Activated T-helper 1 cell treated with anti-CD3 and anti-CD28 coated beads, Interleukin-12 subunit alpha, Interleukin-12 subunit beta, Interleukin-2, Interleukin-4 antibody, amounts not matched to agents 30 ng/mL and 10 ng/mL and 1 ng/mL, durations not matched to agents 14 hours and 24 hours and 36 hours (primary cell): ENCODE data around the gene CDKAL1. TPM values are rescaled to one million over a fixed set of nuclear protein-coding genes. Genes with fewer than 3 reads are reported as not detected.

Source experiments
- DNase-seq: peaks from one replicate; pipeline ENCODE4 v3.0.0; 2021; ENCODE audit warnings: low spot score
- H3K27ac Mint-ChIP-seq: one replicate; pipeline ENCODE4 v1.8.0; 2021; ENCODE audit warnings: mild to moderate bottlenecking, mixed read lengths
- H3K27me3 Mint-ChIP-seq: one replicate; pipeline ENCODE4 v1.8.0; 2022; ENCODE audit warnings: mild to moderate bottlenecking, moderate library complexity, mixed read lengths; ENCODE audit not compliant: insufficient read depth
- H3K36me3 Mint-ChIP-seq: one replicate; pipeline ENCODE4 v1.8.0; 2021; ENCODE audit warnings: low read depth, mixed read lengths
- H3K4me1 Mint-ChIP-seq: one replicate; pipeline ENCODE4 v1.8.0; 2021; ENCODE audit warnings: low read depth, mixed read lengths
- H3K4me3 Mint-ChIP-seq: one replicate; pipeline ENCODE4 v1.8.0; 2021; ENCODE audit warnings: mild to moderate bottlenecking, moderate library complexity, mixed read lengths
- H3K9me3 Mint-ChIP-seq: one replicate; pipeline ENCODE4 v1.8.0; 2021; ENCODE audit warnings: mixed read lengths
- intact Hi-C: fragments of 100-400 bp; cut with micrococcal nuclease; formaldehyde crosslinking; loops from one replicate; pipeline ENCODE4 v1.15.1; 2024
- total RNA-seq: library from RNA; stranded (reverse); gene quantifications from 2 replicates; pipeline ENCODE4 v1.2.3, GENCODE V29; 2022

CDKAL1 gene
- total RNA-seq, 1 donor from 2014 or later, result 32.2 TPM

- H3K9me3 Mint-ChIP-seq, result peaks cover 7% of the 10 kb centered on the region
- H3K27me3 Mint-ChIP-seq, result no peaks in the 10 kb centered on the region
- no peak for DNase-seq
- no peak overlapping the region for H3K27ac Mint-ChIP-seq
- H3K4me1 Mint-ChIP-seq, result no peaks in the 10 kb centered on the region
- H3K4me3 Mint-ChIP-seq, result no peak overlapping the region
- intact Hi-C loops, result no loop called here
- H3K36me3 Mint-ChIP-seq, result peaks cover 7% of the 10 kb centered on the region
Measured at GRCh38 chr6:20800653-20801052, 266.4 kb downstream of the CDKAL1 start.

- Mint-ChIP-seq H3K9me3 (peaks cover 11% of the 10 kb centered on the region), H3K27me3 (no peaks in the 10 kb centered on the region), H3K4me3 (no peak overlapping the region), H3K27ac (no peak overlapping the region), H3K36me3 (peaks cover 7% of the 10 kb centered on the region), H3K4me1 (no peaks in the 10 kb centered on the region)
- DNase-seq, result no peak
- intact Hi-C loops, result no loop called here
Measured at GRCh38 chr6:20801595-20801994, 267.3 kb downstream of the CDKAL1 start.

GRCh38 chr6:20802596-20802995 is 268.3 kb downstream of the CDKAL1 start:
- Mint-ChIP-seq H3K27me3 (no peaks in the 10 kb centered on the region), H3K4me1 (no peaks in the 10 kb centered on the region), H3K9me3 (peaks cover 5% of the 10 kb centered on the region), H3K4me3 (no peak overlapping the region), H3K27ac (no peak overlapping the region), H3K36me3 (peaks cover 7% of the 10 kb centered on the region)
- intact Hi-C loops, result no loop called here
- no peak for DNase-seq

- Mint-ChIP-seq H3K36me3 (peaks cover 9% of the 10 kb centered on the region), H3K27me3 (no peaks in the 10 kb centered on the region), H3K4me1 (no peaks in the 10 kb centered on the region), H3K27ac (no peak overlapping the region), H3K4me3 (no peak overlapping the region), H3K9me3 (peaks cover 5% of the 10 kb centered on the region)
- intact Hi-C loops, result no loop called here
- DNase-seq, result no peak
Measured at GRCh38 chr6:20805021-20805420, 270.8 kb downstream of the CDKAL1 start.

- Mint-ChIP-seq H3K27me3 (no peaks in the 10 kb centered on the region), H3K4me3 (no peak overlapping the region), H3K9me3 (peaks cover 5% of the 10 kb centered on the region), H3K36me3 (peaks cover 11% of the 10 kb centered on the region), H3K27ac (no peak overlapping the region), H3K4me1 (peaks cover 4% of the 10 kb centered on the region)
- no peak for DNase-seq
- intact Hi-C loops, result no loop called here
Measured at GRCh38 chr6:20806669-20807068, 272.4 kb downstream of the CDKAL1 start.

- H3K27ac Mint-ChIP-seq, result no peak overlapping the region
Measured at GRCh38 chr6:20808439-20808838, 274.2 kb downstream of the CDKAL1 start.

GRCh38 chr6:20808924-20809323 is 274.7 kb downstream of the CDKAL1 start:
- H3K27ac Mint-ChIP-seq, result no peak overlapping the region

More at GRCh38 chr6:20808439-20808838, 274.2 kb downstream of the CDKAL1 start:
- peaks cover 16% of the 10 kb centered on the region for H3K36me3 Mint-ChIP-seq
- intact Hi-C loops, result no loop called here
- H3K27me3 Mint-ChIP-seq, result no peaks in the 10 kb centered on the region
- DNase-seq, result no peak
- no peak overlapping the region for H3K4me3 Mint-ChIP-seq
- H3K9me3 Mint-ChIP-seq, result peaks cover 13% of the 10 kb centered on the region
- H3K4me1 Mint-ChIP-seq, result peaks cover 4% of the 10 kb centered on the region

GRCh38 chr6:20810727-20811108 is 276.5 kb downstream of the CDKAL1 start:
- Mint-ChIP-seq H3K4me1 (peaks cover 4% of the 10 kb centered on the region), H3K36me3 (peaks cover 13% of the 10 kb centered on the region), H3K27ac (no peak overlapping the region), H3K27me3 (no peaks in the 10 kb centered on the region), H3K4me3 (no peak overlapping the region), H3K9me3 (peaks cover 15% of the 10 kb centered on the region)
- DNase-seq, result no peak
- intact Hi-C loops, result no loop called here

More at GRCh38 chr6:20808924-20809323, 274.7 kb downstream of the CDKAL1 start:
- Mint-ChIP-seq H3K36me3 (peaks cover 16% of the 10 kb centered on the region), H3K27me3 (no peaks in the 10 kb centered on the region), H3K4me1 (peaks cover 4% of the 10 kb centered on the region), H3K4me3 (no peak overlapping the region), H3K9me3 (peaks cover 15% of the 10 kb centered on the region)
- intact Hi-C loops, result no loop called here
- DNase-seq, result no peak

- Mint-ChIP-seq H3K27me3 (no peaks in the 10 kb centered on the region), H3K27ac (no peak overlapping the region), H3K4me3 (no peak overlapping the region), H3K36me3 (peaks cover 12% of the 10 kb centered on the region), H3K4me1 (peaks cover 4% of the 10 kb centered on the region), H3K9me3 (peaks cover 15% of the 10 kb centered on the region)
- no peak for DNase-seq
- intact Hi-C loops, result no loop called here
Measured at GRCh38 chr6:20811109-20811761, 277.0 kb downstream of the CDKAL1 start.

GRCh38 chr6:20812776-20813175 is 278.5 kb downstream of the CDKAL1 start:
- intact Hi-C loops, result no loop called here
- H3K4me3 Mint-ChIP-seq, result no peak overlapping the region
- DNase-seq, result no peak
- H3K9me3 Mint-ChIP-seq, result peaks cover 10% of the 10 kb centered on the region
- peaks cover 4% of the 10 kb centered on the region for H3K4me1 Mint-ChIP-seq
- H3K27me3 Mint-ChIP-seq, result no peaks in the 10 kb centered on the region
- H3K36me3 Mint-ChIP-seq, result peaks cover 10% of the 10 kb centered on the region
- H3K27ac Mint-ChIP-seq, result no peak overlapping the region

- DNase-seq, result no peak
- peaks cover 10% of the 10 kb centered on the region for H3K9me3 Mint-ChIP-seq
- intact Hi-C loops, result no loop called here
- H3K27me3 Mint-ChIP-seq, result no peaks in the 10 kb centered on the region
- H3K4me1 Mint-ChIP-seq, result peaks cover 4% of the 10 kb centered on the region
- H3K4me3 Mint-ChIP-seq, result no peak overlapping the region
- H3K27ac Mint-ChIP-seq, result no peak overlapping the region
- H3K36me3 Mint-ChIP-seq, result peaks cover 7% of the 10 kb centered on the region
Measured at GRCh38 chr6:20814494-20814893, 280.2 kb downstream of the CDKAL1 start.

- H3K36me3 Mint-ChIP-seq, result peaks cover 12% of the 10 kb centered on the region
- no peak for DNase-seq
- no peak overlapping the region for H3K27ac Mint-ChIP-seq
- H3K4me1 Mint-ChIP-seq, result peaks cover 4% of the 10 kb centered on the region
- intact Hi-C loops, result no loop called here
- no peaks in the 10 kb centered on the region for H3K27me3 Mint-ChIP-seq
- H3K4me3 Mint-ChIP-seq, result no peak overlapping the region
- H3K9me3 Mint-ChIP-seq, result peaks cover 10% of the 10 kb centered on the region
Measured at GRCh38 chr6:20816126-20816525, 281.9 kb downstream of the CDKAL1 start.

GRCh38 chr6:20817806-20818320 is 283.6 kb downstream of the CDKAL1 start:
- no peak overlapping the region for H3K4me3 Mint-ChIP-seq
- H3K27me3 Mint-ChIP-seq, result no peaks in the 10 kb centered on the region
- H3K9me3 Mint-ChIP-seq, result peaks cover 6% of the 10 kb centered on the region
- DNase-seq, result no peak
- peaks cover 10% of the 10 kb centered on the region for H3K36me3 Mint-ChIP-seq
- no peak overlapping the region for H3K27ac Mint-ChIP-seq
- H3K4me1 Mint-ChIP-seq, result no peaks in the 10 kb centered on the region
- intact Hi-C loops, result no loop called here
